HG03342 (cell line): Measurements from ENCODE around the gene CRISPLD2.

ENCODE experiments used
- ATAC-seq: cut with Tn5 transposase; IDR thresholded peaks from one replicate; pipeline ENCODE4 v1.9.1; 2021; ENCODE audit warnings: mild to moderate bottlenecking, moderate library complexity; ENCODE audit not compliant: unreplicated experiment

Gene CRISPLD2

DNA sequence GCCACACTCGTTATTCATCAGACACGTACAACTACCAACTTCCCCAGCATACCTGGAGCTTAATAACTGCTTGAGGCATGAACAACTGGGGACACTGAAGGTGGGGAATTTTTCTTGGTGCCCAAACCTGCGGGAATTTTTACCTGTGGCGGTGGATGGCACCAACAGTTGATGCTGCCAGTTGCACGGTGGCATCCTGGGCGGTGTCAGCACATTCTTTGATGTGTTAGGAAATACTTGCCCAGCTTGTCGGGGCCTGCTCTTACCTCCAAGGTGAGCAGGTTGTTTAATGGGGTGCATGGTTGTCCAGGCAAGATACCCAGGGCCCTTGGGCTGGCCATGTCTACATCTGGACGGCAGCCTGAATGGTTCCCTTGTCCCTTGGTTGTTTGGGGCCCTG lies 79.6 kb downstream of the CRISPLD2 start:
- no peak for ATAC-seq

DNA sequence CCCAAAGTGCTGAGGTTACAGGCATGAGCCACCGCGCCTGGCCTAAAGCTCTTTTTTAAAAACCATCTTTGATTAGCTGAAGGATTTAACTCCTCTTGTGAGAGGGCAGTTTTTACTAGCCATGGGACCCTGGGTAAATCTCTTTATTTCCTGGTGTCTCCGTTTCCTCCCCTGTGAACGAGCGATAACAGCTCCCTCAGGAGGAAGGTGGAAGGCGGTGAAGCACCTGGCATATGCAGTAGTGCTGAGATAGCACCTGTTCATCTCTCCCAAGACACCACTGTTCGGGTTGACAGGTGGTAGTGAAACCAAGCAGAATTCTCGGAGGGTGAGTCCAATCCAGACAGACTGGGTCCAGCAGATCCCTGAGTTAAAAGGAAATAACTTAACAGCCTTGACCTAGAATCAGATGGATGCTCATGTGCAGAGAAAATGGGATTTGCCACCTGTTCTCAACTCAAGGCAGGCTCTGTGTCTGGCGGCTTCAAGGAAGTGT lies 86.2 kb downstream of the CRISPLD2 start:
- ATAC-seq, result no peak

DNA sequence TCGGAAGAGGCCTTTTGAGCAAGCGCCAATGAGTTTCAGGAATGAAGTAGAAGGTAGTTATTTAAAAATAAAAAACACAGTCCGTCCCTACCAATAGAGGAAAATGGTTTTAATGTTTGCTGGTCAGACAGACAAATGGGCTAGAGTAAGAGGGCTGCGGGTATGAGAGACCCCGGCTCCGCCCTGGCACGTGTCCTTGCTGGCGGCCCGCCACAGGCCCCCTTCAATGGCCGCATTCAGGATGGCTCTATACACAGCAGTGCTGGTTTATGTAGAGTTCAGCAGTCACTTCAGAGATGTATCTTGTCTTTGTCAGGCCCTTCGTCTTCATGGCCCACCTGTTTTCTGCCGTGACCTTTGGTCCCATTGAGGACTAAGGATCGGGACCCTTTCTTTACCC lies 87.3 kb downstream of the CRISPLD2 start:
- no peak for ATAC-seq

DNA sequence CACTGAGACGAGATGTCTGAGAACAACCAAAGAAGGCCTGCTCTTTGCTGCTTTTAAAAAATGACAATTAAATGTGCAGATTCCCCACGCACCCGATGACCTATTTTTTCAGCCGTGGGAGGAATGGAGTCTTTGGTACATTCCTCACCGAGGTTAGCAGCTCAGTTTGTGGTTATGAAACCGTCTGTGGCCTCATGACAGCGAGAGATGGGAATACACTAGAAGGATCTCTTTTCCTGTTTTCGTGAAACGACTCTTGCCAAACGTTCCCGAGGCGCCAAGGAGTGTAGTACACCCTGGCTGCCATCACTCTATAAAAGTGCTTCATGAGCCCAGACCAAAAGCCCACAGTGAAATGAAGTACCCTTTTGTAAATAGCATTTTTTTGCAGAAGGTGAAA lies 87.8 kb downstream of the CRISPLD2 start:
- ATAC-seq, result no peak

DNA sequence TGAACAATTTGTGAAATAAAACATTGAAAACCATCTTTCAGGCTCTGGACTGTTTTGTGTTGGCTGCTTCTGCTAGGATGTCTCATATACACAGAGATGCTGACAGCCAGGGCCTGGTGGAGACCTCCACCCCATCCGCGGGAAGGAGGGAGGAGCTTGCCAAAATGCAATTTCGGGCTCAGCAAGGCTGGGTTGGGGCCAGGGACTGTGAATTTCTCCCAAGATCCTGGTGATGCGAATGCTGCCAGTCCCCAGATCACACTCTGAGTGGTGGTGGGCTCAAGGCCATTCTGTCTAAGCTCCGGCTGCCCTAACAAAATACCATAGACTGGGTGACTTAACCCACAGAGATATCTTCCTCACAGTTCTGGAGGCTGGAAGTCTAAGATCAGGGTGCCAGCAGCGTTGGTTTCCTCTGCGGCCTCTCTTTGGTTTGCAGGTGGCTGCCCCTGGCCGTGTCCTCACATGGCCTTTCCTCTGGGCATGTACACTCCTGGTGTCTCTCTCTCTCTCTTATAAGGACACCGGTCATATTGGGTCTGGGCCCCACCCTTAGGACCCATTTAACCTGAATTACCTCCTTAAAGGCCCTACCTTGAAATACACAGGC lies 89.8 kb downstream of the CRISPLD2 start:
- ATAC-seq, result no peak

DNA sequence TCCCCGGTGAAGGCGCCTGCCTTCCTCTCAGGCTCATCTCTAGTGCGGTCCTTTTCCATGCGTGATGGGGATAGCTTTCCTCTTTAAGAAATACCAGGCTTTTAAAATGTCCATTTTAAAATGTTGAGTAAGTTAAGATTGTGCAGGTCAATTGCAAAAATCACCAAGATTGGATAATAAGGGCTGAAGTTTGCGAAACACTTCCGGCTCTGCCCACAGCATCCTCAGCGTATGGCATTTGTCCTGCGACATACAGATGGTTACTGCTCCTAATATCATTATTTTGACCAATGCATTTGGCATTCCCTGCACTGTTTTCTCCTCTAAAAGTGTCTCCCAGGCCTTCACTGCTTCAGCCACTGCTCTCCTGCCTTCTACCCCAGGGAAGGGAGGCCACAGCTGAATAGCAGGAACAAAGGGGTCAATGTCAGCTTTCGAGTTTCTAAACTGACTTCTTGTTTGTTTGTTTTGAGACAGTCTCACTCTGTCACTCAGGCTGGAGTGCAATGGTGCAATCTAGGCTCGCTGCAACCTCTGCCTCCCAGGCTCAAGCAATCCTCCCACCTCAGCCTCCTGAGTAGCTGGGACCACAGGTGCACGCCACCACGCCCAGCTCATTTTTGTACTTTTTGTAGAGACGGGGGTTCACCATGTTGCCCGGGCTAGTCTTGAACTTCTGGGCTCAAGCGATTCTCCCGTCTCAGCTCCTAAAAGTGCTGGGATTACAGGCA lies 91.9 kb downstream of the CRISPLD2 start:
- ATAC-seq, result no peak

DNA sequence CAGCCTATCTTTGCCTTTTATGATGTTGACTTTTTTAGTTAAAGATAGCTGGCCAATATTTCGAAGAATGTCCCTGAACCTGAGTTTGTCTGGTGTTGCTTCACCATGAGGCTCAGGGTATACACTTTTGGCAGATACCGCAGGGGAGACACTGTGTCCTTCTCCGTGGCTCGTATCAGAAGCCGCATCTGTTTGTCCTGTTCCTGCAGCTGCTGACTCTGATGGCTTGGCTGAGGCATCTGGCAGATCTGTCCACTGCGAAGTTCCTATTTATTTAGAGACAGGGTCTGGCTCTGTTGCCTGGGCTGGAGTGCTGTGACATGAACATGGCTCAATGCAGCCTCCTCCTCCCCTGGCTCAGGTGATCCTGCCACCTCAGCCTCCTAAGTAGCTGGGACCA lies 93.5 kb downstream of the CRISPLD2 start:
- no peak for ATAC-seq

DNA sequence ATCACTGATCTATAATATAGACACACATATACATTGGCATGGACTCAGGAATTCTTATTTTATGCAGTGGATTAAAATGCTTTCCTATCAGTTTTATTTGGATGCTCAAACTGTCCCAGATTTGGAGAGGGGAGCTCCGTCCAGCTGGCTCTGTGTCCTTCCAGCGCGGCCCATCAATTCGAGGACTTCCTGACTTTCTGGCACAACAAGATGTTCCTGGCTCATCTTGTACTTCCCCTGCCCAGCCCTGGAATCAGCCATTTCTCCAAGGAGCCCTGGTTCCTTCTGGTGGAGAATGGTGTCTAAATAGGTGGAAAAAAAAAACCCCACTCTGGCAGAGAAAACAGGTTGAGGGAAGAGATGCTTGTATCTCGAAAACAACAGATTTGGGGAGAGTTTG lies 94.5 kb downstream of the CRISPLD2 start:
- no peak for ATAC-seq

DNA sequence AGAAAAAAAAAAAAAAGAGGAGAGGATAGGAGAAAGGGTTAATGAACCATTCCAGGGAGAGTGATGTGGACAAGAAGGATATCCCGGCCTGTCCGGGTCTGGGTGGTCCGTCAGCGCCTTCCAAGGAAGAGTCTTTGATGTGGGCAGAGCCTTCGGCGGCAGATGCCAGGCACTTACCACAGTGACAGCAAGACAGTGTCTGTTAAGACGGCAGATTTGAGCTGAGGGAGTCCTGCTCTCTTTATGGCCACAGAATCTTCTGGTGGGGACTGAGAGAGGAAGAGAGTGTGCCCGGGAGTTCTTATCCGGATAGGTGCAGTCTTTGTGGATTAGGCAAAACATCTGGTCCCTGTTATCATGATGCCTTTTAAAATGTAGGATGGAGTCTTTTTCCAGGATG lies 96.4 kb downstream of the CRISPLD2 start:
- no peak for ATAC-seq

DNA sequence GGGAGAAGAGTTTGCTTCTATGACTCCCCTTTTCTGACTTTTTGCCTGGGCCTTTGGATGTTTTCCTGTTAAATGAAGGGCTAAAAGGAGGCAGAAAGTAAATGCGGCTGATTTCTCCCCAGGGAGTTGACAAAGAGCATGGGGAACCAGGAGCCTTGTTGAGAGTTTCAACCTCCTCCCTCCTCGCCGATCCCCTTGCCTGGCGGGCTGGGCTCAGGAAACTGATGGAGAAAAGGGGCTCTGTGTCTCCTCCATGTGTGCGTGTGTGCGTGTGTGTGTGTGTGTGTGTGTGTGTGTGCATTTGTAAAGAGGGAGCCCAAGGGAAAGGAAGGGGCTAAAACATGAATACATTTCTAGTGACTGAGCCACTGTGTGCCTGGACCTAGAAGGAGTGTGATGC lies 97.1 kb downstream of the CRISPLD2 start:
- ATAC-seq, result no peak

DNA sequence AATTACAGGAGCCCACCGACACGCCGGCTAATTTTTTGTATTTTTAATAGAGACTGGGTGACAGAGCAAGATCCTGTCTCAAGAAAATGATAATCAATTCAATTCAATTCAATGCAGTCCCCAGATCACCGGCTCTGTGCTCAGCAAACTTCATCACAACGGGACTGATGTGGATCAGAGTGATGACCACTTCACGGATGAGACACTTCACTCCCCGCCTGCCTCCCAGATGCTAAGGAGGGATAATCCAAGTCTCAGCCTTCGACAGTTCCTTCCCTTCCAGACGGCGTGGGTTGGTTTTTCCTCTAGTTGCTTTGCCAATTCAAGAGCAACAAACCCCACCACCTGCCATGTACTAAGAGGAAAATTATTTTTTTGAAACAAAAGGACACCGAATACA lies 97.7 kb downstream of the CRISPLD2 start:
- ATAC-seq, result no peak

DNA sequence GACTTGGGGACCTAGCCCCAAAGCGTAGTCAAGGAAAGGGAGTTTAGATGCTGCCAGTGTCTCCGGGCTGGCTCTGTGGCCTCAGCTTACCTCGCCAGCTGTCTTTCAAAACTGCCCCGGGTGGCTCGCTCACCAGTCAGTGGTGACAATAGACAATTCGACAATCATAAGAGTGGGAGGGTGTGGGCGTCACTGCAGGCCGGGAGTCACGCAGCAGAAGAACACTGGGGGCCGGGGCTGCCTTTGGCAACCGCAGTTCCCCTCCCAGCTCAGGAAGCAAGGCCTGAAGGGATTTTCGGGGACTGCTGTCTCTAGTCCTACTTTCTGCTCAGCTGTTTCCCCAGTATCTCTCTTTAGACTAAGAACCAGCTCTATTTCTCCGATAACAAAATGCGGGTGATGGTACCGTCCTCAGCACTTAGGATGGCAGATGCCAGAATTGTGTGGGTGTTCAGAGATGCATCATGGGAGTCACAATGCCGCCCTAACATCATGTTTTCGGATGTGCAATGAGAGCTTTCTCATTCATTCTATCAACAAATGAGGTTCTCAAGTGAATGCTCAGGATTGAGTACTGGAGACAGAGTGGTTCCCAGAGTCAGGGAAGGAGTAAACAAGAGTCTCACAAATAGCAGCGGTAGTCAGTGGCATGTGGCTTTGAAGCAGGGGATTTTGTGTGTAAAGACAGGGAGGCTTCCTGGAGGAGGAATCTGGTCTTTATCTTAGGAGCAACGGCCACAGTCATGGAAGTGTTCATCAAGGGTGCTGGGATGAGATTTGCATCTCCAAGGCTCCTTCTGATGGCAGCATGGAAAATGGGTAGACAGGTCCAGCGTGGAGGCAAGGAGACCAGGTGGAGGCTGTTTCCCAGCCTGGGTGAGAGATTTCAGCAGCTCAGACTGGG lies 98.5 kb downstream of the CRISPLD2 start:
- ATAC-seq, result no peak

DNA sequence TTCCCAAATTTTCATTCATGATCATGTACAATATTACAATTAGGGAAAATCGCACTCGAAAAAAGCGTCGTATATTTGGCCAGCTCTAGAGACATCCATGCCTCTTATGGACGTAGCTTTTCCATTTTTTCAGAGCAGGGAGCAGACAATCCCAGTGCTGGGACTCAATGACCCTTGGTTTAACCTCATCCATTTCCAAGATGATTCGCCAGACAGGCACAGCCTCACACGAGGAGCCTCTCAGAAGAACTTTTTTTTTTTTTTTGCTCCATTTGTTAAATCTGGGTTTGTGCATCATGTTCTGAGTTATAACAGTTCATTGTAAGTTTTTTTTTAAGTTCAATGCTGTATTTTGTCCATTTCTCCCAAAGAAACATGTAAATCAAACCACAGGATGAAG lies 99.5 kb downstream of the CRISPLD2 start:
- no peak for ATAC-seq

DNA sequence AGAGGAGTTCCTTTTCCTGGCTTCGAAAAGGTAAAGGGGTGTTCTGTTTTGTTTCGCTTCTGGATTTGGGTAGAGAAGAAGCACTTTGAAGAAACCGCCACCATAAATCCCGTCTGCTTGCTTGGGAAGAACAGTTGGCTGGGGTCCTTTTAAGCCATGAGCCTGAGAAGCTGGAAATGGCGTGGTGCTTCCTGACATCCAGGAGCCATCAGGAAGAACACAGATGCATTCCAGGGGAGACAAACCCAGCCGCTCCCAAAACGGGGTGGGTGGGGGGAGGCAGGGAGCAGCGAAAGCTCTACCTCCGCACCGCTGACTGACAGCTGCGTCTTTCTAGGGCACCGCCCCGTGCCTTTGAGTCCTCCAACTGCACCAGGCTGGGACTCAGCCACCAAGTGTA lies 99.9 kb downstream of the CRISPLD2 start:
- ATAC-seq, result no peak

DNA sequence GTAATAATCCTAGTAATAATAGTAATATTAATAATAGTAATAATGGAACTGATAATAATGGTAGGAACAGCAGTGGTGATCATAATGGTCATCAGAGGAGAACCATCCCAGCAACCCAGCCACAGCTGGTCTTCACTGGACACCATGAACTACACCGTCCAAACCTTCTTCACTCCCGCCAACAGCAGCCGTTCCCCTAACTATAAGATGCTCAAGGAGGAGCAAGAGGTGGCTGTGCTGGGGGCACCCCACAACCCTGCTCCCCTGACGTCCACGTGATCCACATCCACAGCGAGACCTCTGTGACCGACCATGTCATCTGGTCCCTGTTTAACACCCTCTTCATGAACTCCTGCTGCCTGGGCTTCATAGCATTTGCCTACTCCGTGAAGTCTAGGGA lies 100.5 kb downstream of the CRISPLD2 start:
- no peak for ATAC-seq

DNA sequence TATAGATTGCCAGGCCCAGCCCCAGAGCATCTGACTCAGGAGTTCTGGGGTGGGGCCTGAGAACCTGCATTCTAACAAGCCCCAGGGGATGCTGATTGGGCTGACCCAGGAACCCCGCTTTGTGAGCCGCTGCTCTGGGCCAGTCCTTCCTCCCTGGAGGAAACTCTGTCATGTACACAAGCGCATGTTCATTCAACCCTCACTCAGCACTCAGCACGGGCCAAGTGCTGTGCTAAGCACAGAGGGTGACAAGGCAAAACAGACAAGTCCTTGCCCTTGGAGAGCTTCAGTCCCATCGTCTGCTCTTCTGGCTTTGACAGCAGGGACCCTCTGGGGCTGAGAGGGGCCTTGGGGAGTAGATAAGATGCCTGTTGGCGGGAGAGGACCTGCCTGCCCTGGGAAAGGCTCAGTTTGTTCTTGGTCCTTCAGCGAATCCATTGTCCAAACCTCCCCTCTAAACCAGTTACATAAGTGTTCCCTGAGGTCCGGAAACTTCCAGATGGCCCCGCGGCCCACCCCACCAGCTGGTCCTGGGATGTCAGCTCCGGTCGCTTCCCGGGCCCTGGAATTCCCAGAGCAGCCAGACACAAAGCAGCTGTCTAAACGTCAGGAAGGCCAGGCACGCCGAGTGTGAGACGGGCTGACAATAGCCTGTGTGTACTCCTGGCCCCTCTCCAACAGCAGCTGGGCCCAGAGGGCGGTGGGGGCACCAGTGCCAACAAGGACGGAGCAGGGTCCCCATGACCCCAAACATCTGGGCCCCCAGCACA lies 102.8 kb downstream of the CRISPLD2 start:
- ATAC-seq, result no peak

DNA sequence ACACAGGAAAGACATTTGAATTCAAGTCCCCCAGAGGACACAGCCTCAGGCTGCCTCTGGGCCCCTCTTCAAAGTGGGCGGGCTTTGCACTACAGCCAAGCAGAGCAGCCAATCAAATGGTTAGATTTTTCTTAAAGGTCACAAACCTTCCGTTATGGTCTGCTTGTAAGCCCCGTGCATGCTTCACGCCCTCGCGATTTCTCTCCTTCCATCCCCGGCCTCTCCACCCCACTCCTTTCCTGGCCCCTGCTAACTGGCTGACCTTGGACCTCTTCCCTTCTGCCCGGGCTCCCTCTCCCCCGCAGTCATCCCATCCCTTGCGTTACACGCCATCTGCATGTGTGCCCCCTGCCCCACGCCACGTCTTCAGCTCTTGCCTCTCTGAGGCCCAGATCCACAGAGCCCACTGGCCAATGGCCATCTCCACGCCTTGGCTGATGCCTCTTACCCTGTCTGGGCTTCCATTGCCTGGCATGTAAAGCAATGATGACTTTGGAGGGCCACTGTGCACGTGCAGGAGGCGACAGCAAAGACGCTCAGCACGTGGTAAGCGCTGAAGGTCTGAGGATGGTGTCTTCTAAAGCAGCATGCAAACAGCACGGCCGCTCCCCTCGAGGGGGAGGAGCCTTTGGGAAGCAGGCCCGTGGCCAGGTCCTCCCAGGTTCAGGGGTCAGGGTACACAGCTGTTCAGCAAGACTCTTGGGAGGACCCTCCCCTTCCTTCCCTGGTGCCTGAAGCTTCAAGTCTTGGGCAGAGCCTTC lies 104.7 kb downstream of the CRISPLD2 start:
- ATAC-seq, result no peak

DNA sequence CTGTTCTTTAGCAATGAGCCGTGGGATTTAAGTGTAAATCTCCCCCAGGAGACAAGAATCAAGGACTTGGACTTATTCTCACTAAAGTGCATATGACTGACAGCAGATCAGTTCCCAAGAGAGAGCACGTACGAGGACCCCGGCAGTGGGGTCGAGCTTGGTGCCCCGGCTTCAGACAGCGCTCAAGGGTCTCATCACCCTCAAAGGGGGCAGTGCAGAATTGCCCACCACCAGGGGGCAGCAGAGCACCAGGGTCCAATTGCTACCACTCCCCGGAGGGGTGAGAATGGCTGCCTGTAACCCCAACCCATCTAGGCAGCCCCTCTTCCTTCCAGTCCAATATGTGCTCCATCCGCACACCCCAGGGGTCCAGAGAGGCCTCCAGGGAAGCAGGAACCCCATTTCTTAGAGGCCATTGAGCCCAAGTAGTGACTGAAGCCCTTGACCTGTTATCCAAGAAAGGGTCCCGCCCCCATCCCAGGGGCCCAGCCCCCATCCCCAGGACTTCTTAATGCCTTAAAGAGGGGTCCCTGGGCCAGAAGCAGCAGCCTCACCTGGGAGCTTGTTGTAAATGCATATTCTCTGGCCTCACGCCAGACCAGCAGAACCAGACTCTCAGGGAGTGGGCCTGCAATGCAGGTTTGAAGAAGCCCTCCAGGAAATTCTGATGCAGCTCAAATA lies 105.4 kb downstream of the CRISPLD2 start:
- no peak for ATAC-seq

DNA sequence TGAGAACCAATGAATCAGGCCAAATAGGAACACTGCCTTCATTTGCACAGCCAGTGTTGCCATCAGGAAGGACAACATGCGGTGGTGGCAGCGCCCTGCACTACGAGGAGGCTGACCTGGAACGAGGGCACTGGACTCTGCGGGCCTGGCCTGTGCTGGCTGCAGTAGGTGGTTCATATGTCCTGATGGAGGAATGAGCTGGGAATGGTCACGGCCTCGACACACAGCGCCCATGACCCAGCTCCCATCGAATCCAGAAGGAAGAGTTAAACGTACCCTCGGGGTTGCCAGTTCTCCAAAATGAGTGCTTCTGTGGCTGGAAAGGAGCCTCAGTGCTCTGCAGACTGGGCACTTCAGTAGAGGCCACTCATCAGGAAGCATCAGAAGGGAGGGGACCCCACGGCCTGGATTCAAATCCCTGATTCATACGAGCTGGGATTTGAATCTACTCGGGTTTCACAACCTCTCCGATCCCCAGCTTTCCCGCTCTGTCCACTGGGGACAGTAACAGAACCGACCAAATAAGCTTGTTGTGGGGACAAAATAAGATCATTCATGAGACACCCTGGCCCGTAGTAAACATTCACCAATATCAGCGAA lies 106.1 kb downstream of the CRISPLD2 start:
- no peak for ATAC-seq
